Measurements from ENCODE around the gene AASDHPPT.
"Not testable (repeated sequence)": the region's sequence is repeated elsewhere in the genome, so short reads cannot be mapped to it uniquely, and the experiment has no call there.

Gene AASDHPPT

DNA sequence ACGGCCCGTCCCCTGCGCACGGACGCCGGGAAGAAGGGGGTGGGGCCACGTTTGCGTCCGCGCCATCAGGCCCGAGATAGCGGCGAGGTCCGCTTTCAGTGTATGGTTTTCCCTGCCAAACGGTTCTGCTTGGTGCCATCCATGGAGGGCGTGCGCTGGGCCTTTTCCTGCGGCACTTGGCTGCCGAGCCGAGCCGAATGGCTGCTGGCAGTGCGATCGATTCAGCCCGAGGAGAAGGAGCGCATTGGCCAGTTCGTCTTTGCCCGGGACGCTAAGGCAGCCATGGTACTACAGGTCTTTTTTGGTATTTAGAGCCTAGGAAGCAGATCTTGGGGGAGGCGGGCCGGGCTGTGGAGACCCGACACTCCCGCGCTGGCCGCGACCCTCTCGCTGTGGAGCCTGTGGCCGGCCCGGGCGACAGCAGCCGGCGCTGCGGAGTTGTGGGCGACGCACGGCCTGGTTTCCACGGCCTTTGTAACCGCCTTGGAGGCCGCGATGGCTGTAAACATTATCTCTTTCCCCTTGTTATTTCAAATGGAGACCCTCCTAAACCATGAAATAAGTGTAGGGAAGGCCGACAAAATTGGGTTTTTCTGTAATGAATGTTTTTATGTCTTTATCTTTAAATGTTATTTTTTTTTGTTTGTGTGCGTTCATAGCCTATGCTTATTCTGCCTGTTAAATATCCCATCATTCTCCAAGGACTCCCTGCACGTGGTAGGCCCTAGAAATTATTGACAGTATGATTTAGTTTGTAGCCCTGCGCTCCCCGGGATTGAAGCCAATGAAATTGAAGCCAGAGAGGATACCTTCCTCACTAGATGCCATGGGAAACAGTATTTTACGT, at the start of gene AASDHPPT:
TSS of gene AASDHPPT (plus strand) at position 54 of the 847 bp plus-strand sequence. CDS start at position 103, 49 bp downstream.
- peak; percentile 24 for DNase-seq (ENCODE audit: low spot score)

- no peak for DNase-seq (ENCODE audit: low spot score)
Measured at GRCh38 chr11:106030609-106031008, 46.9 kb upstream of the AASDHPPT start.

GRCh38 chr11:106031202-106031810, 46.2 kb upstream of the AASDHPPT start:
- DNase-seq (ENCODE audit: low spot score), result no peak

DNA sequence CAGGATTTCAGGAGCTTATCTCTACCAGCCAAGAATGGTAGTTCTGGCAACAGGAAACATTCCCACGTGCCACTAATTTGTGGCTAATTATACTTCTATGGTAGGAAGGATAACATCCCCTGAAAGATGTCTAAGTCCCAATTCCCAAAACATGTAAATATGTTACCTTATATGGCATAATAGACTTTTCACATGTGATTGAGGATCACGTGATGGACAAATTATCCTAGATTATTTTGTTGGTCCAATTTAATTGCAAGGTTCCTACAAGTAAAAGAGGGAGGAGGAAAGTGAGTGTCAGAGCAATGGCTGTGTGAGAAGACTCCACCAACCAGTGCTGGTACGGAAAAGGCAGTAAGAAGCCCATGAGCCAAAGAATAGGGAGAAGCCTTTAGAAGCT, 45.5 kb upstream of the AASDHPPT start:
- DNase-seq (ENCODE audit: low spot score), result no peak

GRCh38 chr11:106032861-106033260, 44.6 kb upstream of the AASDHPPT start:
- DNase-seq (ENCODE audit: low spot score), result no peak

- no peak for DNase-seq (ENCODE audit: low spot score)
Measured at GRCh38 chr11:106043540-106043939, 33.9 kb upstream of the AASDHPPT start.

DNA sequence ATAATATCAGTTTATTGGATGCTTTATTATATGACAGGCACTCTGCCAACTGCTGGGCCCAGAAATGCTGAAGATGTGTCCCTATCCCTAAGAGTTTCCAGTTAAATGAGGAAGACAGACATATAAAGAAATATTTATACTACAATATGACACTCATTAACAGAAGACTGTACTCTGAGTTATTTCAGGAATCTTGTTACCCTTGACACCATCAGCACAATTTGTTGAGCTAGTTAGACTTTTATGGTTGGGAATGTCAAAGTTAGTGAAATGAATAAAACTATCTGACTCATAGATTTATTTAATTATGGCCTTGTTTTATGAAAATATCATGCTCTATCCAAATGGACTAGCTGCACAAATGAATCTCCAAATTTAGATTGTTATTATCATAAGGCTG, 29.8 kb upstream of the AASDHPPT start:
- no peak for DNase-seq (ENCODE audit: low spot score)

DNA sequence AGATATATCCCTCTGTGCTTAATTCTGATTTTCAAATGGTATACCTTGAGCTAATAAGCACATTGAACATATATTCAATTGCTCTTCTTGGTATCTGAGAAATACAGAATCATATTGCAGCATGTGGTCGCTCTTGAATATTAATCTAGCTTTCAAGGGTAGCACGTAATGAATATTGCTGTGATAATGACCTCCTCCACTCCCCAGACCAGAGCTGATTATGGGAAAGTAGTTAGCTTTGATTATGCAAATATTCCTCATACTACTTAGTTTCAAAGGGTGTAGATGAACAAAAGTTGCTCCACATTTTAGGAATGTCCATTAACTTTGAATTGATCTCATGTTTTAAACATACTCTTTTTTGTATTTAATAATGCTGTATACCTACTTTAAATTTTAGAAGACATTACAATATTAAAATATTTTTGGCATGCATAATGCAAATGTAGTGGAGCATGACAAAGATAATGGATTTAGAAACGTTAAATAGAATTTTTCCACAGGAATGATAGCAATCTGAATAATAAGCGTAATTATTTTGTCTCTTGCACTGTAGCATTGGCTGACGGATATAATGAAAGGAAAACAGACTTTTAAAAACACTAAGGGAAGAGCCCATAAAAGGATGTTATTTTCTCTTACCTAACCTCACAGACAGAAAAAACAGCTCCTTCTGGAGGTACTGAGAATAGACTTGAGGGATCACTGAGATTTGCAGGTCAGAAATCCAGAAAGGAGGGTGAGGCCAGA, 27.6 kb upstream of the AASDHPPT start:
- DNase-seq (ENCODE audit: low spot score), result no peak

DNA sequence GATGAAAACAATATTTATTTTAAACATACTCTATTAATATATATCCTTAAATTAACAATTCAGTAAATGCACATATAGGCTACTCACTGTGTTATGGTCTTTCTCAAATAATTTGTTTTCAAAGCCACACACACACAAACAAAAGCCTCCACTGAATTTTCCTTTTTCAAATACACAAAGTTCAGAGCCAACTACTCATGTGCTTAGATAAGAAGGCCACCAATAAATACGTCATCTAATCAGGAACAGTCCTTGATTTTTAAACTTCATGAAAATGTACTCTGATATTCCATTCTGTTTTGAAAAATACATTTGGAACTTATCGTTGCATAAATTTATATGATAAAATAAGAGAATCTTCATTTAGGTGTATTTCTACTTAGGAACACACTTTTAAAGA, 26.4 kb upstream of the AASDHPPT start:
- DNase-seq (ENCODE audit: low spot score), result no peak

DNA sequence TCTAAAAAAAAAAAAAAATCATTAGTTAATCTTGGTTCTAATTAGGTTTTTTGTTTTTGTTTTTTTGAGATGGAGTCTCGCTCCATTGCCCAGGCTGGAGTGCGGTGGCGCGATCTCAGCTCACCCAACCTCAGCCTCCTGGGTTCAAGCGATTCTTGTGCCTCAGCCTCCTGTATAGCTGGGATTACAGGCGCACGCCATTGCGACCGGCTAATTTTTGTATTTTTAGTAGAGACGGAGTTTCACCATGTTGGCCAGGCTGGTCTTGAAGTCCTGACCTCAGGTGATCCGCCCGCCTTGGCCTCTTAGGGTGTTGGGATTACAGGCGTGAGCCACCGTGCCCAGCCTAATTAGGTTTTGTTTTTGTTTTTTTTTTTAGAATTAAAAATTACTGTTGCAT, 19.1 kb upstream of the AASDHPPT start:
- not testable (repeated sequence) for DNase-seq (ENCODE audit: low spot score)

GRCh38 chr11:106059617-106060016, 17.8 kb upstream of the AASDHPPT start:
- DNase-seq (ENCODE audit: low spot score), result no peak

GRCh38 chr11:106061249-106061784, 16.1 kb upstream of the AASDHPPT start:
- no peak for DNase-seq (ENCODE audit: low spot score)

DNA sequence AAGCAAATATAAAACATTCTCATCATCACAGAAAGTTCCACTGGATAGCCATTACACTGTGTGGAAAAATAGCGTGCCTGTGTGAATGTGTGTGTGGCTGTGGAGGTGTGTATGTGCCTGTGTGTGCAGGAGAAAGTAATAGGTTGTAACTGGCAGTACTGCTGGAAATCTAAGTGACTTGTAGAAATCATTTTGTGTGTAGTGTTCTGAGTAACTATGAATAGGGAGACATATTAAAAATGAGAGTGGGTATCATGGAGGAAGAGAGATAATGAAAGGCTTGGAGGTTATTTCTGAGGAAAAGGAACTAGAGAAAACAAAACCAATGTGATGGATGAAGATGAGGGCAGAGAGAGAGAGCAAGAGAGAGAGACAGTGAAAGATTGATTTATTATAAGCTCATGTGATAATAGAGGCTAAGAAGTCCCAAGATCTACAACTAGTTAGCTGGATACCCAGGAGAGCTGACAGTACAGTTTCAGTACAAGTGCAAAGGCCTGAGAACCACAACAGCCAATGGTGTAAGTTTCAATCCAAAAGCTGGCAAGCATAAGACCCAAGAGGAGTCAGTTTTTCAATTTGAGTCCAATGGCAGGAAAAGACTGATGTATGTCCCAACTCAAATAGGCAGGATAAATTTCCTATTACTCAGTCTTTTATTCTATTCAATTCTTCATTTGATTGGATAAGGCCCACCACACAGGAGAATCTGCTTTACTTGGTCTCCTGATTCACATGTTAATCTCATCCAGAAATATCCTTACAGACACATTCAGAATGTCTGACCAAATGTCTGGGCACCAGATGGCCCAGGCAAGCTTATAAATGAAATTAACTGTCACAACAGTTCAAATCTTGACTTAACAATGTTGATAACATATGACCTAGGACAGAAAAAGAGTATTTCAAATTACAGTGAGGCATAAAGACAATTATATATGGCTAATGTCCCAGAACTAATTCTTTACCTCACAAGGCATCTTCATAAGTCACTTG, 15.2 kb upstream of the AASDHPPT start:
- no peak for DNase-seq (ENCODE audit: low spot score)

GRCh38 chr11:106063009-106063408, 14.5 kb upstream of the AASDHPPT start:
- DNase-seq (ENCODE audit: low spot score), result no peak

DNA sequence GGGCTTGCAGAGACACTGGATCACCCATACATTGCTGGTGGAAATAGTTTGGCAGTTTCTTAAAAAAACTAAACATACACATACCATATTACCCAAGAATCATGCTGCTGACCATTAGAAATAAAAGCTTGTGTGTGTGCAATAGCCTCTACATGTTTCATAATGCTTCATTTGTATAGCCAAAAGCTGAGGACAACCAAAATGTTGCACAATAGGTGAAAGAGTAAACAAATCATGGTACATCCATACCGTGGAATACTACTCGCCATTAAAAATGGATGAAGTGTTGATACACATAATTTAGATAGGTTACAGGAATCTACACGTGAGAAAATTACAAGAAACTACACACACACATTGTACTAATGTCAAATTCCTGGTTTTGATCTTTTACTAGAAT, 6.9 kb upstream of the AASDHPPT start:
- DNase-seq (ENCODE audit: low spot score), result no peak

GRCh38 chr11:106072804-106073203, 4.7 kb upstream of the AASDHPPT start:
- no peak for DNase-seq (ENCODE audit: low spot score)

GRCh38 chr11:106076171-106076918, 1.1 kb upstream of the AASDHPPT start:
- DNase-seq (ENCODE audit: low spot score), result no peak

- peak; percentile 97 for DNase-seq (ENCODE audit: low spot score)
Measured at GRCh38 chr11:106076919-106077608, 398 bp upstream of the AASDHPPT start, which contains the start of gene KBTBD3. KBTBD3 (minus strand) TSS chr11:106077347; CDS start chr11:106059097, 18,250 bp downstream.

DNA sequence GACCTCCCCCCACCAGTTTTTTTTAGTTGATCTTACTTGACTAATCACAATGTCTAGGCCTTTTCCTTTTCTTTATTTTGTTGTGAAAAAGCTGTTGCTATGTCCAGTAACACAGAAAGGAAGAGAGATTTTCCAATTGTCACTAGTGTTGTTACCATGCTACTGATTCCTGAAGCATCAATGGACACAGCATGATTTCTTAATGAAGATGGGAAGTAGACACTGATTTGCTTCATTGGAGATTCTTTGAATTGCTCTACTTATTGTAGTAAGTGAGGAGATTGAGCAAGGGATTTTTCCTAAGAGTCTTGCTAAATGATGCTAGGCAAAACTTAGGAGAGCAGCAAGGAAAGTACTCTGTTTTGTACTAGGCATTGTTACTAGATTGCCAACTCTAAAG, 4.6 kb downstream of the AASDHPPT start:
- no peak for DNase-seq (ENCODE audit: low spot score)

GRCh38 chr11:106086135-106086534, 8.7 kb downstream of the AASDHPPT start:
- no peak for DNase-seq (ENCODE audit: low spot score)
